HG03139 (cell line): ENCODE results near the gene FLII.
"Not testable (repeated sequence)": the region's sequence is repeated elsewhere in the genome, so short reads cannot be mapped to it uniquely, and the experiment has no call there.

Source experiments
- ATAC-seq: cut with Tn5 transposase; IDR thresholded peaks from one replicate; pipeline ENCODE4 v1.9.1; 2021; ENCODE audit not compliant: unreplicated experiment

Gene FLII

DNA sequence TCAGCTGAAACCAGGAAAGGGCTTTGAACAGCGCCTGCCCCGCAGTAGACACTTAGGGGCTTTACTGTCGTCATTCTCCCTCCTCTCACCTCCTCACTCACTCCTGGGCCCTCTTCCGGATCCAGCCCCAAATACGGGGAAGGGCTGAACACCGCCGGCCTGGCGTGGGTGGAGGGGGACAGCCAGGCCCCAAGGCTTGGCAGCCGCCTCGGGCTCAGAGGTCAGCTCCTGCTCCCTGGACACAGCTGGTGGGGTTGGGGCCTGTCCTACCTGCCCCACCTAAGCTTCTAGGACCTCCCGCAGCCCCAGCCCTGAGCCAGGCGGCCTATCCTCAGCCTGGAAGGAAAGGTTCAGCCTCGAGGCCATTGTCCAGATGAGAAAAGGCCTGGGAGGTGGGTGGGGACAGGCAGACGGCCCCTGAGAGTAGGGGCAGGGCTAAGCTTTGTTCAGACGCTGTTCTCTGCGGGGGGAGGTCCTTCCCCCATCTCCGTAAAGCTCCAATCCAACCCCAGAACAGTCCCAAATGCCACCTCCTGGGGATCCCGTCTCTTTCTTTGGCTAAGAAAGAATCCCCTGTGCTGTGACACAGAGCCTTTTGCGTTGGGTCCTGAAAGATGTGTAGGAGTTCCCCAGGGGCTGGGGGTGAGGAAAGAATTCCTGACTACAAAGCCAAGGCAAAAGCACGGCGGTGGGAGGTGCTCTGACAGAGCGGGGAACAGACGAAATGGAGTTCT is 34.0 kb downstream of the FLII start:
- ATAC-seq, result no peak

DNA sequence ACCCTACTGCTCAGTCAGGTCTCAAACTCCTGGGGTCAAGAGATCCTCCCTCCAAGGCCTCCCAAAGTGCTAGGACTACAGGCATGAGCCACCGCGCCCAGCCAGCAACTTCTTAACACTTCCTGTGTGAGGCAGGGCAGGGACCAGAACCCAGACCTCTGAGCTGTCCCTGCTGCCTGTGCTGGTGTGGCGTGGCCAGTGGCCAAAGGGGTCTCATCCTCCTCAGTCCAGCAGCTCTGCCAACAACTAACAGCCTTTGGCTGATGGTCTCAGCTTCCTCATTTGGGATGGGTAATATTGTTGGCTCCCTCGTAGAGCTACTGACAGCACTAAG is 34.5 kb downstream of the FLII start:
- ATAC-seq, result no peak

DNA sequence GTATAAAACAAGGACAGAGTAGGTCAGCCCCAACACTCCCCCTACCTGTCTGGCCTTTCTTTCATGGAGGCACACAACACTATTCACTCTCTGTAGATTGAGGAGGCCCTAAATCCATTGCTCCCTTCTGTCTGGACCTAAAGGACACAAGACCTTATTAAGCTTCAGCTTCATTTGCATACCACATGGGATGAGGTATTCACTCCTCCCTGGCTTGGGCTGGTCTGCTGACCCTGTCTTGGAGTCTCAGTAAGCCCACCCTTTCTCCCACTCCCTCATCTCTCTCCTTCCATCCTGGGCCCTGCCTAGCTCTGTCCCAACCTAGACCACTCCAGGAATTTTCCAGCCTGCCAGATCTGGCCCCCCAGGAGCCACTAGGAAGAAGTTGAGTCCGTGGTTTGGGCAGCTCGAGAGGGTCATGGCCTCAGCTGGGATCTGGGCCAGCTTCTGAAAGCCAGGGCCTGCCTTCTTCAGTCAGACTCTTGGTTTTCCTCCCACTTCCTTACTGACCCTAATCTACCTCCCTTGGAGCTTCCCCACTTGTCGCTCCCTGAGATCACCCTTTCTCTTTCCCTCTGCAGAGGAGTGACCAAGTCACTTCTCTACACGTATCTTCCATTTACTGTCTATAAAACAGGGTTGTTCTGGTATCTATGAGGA is 39.7 kb downstream of the FLII start:
- ATAC-seq, result no peak

DNA sequence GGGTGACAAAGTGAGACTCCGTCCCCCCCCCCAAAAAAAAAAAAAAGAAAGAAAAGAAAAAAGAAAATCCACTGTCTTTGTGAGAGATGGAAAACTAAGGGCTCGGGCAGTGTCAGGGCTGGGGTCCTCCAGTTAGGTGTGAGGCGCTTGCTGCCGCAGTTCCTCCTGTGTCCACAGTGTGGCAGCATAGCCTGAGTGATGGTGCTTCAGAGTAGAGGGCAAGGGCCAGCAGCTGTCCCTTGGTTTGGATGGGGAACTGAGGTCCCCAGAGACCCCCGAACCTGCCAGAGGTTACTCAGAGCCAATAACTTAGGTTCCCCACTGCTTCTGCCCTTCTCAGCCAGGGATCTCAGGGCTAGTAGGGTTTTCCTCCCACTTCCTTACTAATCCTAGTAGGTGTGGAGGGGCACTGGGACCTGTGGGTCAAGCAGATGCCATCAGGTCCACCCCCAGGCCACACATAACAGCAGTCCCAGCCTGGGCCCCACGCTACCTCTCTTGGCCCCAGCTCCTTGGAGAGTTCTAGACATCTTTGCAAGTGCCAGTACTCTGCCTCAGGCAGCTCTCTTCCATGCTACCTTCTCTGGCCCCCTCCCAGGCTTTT is 41.0 kb downstream of the FLII start:
- ATAC-seq, result no peak

DNA sequence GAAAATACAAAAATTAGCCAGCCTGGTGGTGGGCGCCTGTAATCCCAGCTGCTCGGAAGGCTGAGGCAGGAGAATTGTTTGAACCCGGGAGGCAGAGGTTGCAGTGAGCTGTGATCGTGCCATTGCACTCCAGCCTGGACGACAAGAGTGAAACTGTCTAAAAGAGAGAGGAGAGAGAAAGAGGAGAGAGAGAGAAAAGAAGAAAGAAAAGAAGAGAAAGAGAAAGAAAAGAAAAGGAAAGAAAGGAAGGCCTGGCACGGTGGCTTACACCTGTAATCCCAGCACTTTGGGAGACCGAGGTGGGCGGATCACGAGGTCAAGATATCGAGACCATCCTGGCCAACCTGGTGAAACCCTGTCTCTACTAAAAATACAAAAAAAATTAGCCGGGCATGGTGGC is 41.6 kb downstream of the FLII start:
- not testable (repeated sequence) for ATAC-seq

DNA sequence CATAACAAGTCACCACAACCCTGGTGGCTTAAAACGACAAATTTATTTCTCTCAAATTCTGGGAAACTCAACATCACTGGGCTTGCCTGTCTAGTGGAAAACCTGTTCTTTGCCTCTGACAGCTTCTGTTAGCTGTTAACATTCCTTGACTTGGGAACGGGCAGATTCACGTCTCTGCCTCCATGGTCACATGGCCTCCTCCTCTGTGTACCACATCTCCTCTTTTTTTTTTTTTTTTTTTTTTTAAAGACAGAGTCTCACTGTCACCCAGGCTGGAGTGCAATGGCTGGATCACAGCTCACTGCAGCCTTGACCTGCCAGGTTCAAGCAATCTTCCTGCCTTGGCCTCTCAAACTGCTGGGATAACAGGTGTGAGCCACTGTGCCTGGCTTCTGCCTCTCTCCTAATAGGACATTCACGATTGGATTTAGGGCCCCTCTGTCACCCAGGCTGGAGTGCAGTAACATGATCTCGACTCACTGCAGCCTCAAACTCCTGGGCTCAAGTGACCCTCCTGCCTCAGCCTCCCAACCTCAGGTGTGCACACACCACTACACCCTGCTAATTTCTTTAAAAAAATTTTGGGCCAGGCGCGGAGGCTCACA is 44.8 kb downstream of the FLII start:
- ATAC-seq, result no peak

DNA sequence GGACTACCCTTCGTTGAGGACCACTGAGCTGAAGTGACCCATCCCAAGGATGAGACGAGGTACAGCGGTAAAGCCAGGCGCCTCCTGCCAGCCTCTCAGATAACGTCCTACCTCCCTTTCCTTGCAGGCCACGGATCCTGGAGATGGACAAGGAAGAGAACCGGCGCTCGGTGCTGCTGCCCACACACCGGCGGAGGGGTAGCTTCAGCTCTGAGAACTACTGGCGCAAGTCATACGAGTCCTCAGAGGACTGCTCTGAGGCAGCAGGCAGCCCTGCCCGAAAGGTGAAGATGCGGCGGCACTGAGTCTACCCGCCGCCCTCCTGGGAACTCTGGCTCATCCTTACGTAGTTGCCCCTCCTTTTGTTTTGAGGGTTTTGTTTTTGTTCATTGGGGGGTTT is 50.4 kb downstream of the FLII start:
- no peak for ATAC-seq

DNA sequence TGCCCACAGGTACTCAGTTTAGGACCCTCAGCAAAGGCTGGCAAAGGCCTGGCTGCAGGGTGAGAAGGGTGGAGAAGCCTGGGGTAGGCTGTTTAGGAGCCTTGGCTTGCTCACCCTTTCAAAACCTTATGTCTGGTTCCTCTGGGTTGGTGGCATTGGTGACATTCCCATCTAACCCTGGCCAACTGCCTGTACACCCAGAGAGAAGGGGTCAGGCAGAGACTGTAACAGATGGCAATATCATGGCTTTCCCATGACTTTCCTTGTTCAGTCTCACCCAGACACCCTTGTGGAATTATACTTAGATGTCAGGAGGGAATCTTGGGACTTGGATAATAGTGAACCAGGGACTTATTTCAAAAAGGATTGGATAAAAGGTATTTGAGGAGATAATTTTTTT is 51.6 kb downstream of the FLII start:
- ATAC-seq, result no peak

DNA sequence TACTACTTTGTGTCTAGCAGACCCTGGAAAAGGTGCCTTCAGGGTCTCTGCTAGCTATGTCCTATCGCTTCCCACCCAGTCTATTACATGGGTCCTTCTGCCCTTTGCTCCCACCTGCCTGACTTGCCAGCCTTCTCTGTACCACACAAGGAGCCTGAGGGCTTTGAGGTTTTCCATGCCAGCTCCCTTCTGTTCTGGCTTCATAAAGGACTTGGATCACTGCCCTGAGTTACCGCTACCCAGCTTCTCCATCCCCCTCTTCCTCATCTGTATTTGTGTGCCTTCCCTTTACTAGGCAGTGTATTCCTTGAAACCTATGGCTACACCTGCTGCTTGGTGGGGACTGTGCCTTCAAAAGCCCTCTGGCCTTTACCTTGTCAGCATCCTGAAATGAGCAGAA is 52.7 kb downstream of the FLII start:
- no peak for ATAC-seq

DNA sequence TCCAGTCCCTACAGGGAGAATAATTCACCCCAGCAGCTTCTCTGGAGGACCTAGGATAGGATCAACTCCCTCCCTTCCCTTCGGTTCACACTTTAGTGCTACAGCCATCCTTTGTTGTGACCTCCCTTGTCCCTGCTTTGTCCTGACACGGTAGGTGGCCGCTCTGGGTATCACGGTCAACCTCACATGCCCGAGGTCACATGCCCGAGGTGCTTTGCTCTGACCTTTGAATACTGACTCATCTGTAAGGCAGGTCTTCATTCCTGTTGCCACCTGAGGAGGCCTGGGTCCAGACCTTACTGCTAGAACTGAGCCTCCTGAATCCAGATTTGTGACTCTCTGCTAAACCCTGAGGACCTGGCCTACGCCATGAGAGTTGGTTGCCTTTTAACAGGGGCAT is 55.2 kb downstream of the FLII start:
- no peak for ATAC-seq

DNA sequence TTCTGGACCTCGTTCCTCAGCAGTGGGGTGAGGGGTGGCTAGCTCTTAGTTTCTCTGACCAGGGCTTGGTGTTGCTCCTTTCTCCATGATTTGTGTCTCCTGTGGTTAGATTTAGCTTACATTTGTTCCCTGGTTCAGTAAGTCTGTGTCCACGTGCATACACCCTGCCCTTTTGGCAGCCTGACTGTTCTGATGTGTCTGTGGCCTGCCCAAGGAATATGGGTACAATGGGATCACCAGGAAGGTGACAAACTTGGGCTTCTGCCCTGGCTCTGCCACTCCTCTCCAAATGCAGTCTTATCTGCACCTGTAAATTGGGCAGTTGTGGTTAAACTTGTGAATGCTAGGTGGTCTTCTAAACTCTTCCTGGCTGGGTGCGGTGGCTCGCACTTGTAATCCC is 57.4 kb downstream of the FLII start:
- ATAC-seq, result no peak

DNA sequence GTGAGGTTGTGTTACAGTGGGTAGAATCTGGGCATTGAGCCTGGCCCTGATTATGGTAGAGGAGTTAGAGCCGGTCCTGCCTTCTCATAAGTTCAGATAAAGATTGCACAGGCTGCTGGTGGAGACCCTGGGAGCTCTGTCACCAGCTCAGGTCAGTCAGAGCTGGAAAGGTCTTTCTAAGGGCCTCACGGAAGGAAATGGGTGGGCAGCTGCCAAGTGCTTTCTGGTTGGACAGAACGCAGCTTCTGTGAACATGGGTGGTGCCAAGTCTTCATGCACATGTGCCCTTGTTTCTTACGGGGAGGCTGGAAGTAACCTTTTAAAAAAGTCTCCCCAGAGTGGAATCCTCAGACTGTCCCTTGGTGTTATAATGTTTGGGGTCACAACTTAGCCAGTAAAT is 60.0 kb downstream of the FLII start:
- no peak for ATAC-seq

DNA sequence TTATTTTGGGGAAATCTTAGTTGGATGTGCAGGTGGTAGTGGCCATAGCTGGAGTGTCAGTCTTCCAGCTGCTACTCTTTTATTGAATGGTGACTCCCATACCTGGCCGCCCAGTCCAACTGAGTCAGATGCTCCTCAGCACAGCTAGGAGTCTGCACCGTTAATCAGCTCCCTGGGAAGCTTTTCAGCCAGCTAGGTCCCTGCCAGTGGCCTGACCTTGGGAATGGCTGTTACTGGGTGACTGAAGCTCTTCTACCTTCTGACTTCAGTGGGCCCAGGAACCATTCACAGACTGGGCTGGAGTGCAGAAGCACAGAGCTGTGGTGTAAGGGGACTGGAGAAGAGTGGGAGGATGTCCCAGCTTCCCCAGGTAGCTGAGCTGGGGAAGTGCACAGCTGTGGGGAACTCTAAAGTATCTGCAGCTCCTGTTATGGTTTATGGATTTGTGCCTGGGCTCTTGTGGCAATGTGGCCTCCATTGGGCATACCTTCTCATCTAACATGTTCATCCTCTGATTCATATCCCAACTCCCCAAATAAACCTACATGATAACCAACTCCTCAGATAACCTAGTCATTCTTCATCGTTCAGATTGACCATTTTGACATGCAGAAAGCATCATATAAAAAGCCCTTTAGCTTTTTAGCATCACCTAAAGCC is 60.9 kb downstream of the FLII start:
- ATAC-seq, result no peak

DNA sequence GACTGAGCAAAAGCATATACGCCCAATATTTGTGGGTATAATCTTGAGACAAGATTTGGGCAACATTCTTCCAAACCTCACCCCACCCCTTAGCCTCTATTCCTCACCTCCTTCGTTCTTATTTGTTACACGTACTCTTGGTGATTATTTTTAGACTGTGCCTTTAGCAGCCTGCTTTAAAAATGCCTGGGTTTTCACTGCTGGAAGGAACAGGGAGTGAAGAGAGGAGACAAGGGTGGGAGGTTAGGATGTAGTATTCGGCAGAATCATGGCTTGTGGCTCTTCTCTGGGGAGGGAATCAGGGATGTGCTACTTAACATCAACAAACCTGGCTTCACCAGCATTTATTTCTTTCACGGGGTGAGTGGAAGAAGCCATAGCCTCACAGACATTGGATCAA is 63.3 kb downstream of the FLII start:
- no peak for ATAC-seq
